ENCODE results near the gene SRPK1.
"Not testable (repeated sequence)": the region's sequence is repeated elsewhere in the genome, so short reads cannot be mapped to it uniquely, and the experiment has no call there.

SRPK1 gene

DNA sequence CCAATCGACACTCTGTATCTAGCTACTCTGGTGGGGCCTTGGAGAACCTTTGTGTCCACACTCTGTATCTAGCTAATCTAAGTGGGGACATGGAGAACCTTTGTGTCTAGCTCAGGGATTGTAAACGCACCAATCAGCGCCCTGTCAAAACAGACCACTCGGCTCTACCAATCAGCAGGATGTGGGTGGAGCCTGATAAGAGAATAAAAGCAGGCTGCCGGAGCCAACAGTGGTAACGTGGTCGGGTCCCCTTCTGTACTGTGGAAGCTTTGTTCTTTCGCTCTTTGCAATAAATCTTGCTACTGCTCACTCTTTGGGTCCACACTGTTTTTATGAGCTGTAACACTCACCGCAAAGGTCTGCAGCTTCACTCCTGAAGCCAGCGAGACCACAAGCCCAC lies 11.0 kb upstream of the SRPK1 start:
- in situ Hi-C loops (cut with MboI; ENCODE audit: low sequenced_read_pairs), result not testable (repeated sequence)

DNA sequence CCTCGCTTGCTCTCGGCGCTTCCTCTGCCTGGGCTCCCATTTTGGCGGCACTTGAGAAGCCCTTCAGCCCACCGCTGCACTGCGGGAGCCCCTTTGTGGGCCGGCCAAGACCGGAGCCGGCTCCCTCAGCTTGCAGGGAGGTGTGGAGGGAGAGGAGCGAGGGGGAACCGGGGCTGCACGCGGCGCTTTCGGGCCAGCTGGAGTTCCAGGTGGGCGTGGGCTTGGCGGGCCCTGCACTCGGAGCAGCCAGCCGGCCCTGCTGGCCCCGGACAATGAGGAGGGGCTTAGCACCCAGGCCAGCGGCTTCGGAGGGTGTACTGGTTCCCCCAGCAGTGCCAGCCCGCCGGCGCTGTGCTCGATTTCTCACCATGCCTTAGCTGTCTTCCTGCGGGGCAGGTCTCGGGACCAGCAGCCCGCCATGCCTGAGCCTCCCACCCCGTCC lies 10.2 kb upstream of the SRPK1 start:
- in situ Hi-C loops (cut with MboI; ENCODE audit: low sequenced_read_pairs), result no loop called here

DNA sequence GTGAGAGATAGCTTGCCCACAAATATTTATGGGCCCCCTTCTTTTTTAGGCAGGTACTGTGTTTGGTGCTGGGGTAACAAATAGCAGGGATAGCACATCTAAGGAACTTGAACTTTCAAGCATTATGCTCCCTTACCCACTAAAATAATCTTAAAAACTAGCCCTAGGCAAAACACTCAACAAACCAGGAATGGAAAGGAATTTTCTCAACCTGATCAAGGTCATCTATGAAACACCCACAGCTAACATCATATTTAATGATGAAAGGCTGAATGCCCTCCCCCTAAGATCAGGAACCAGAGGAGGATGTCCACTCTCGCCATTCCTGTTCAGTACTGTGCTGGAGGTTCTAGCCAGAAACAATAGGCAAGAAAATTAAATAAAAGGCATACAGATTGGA lies 8.7 kb upstream of the SRPK1 start:
- in situ Hi-C loops (cut with MboI; ENCODE audit: low sequenced_read_pairs), result no loop called here

DNA sequence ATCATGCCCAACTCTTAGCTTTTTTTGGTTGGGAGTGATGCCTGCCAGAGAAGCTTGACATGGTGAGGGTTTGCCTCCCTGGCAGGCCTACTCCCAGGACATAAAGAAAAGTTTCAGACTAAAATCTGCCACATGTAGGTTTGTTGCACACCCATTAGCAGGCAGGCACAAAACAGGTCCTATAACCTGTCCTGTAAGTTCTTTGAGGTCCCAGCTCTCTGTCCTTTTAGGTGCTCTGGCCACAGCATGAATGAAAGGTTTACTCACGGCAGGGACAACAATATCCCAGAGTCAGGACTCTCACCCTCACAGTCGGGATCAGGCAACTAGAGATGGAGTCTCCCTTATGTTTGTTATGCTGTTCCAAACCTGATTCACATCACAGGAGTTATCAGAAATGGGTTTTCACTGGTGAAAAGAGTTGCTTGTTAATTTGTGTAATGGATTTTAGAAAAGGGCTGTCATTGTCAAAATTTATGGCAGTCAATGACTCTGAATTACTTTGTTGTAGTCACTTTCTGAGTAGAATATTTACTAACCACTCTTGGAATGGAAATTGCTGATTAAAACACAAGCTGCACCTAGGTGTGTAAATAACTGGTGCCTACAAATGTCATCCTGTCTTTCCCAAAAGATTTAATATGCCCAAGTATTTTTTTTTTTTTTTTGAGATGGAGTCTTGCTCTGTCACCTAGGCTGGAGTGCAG lies 5.8 kb upstream of the SRPK1 start:
- in situ Hi-C loops (cut with MboI; ENCODE audit: low sequenced_read_pairs), result no loop called here

DNA sequence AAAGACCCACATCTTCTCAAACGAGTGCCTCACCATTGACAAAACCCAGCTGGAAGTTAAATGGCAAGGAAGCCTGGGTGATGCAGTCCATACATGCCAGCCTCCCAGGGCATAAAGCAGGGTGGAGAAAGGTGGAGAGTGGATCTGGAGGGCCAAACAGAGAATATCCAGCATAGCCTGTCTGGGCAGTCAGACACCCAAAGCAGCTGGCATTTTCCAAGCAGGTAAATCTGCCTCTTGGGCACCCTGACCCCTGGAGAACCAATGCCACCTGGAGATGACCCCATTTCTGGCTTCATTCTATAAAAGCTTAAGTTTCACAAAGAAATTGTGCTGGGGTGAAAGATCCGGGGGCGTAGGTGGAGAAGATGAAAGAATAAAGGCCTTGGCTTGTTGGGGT lies 5.1 kb upstream of the SRPK1 start:
- in situ Hi-C loops (cut with MboI; ENCODE audit: low sequenced_read_pairs), result no loop called here

DNA sequence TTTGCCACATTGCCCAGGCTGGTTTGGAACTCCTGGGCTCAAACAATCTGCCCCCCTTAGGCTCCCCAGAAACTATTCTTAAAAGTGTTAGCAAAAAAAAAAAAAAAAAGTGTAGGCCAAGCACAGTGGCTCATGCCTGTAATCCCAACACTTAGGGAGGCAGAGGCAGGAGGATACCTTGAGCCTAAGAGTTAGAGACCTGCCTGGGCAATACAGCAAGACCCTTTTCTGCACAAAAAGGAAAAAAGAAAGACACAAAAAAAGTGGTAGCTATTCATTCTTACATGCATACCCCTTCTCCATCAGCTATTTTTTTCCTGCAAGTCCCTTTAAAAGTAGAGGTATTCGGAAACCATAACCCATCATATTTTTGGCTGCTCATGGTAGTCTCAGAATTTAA lies 3.2 kb upstream of the SRPK1 start:
- in situ Hi-C loops (cut with MboI; ENCODE audit: low sequenced_read_pairs), result no loop called here

DNA sequence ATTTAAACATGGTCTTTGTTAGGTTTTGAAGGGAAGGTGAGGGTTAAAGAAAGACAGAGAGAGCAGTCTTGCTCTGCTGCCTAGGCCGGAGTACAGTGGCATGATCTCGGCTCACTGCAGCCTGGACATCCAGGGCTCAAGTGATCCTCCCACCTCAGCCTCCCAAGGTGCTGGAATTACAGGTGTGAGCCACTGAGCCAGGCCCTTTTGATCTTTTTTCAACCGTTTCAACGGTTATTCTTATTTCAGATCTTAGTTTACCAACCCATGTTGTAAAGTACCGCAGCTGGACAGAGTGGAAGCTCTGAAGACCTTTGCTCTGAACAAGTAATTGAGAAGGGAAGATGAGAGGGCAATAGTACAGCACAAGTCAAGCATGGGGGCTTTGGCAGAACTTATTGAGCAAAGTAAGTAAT lies 1.2 kb upstream of the SRPK1 start:
- in situ Hi-C loops (cut with MboI; ENCODE audit: low sequenced_read_pairs), result no loop called here

DNA sequence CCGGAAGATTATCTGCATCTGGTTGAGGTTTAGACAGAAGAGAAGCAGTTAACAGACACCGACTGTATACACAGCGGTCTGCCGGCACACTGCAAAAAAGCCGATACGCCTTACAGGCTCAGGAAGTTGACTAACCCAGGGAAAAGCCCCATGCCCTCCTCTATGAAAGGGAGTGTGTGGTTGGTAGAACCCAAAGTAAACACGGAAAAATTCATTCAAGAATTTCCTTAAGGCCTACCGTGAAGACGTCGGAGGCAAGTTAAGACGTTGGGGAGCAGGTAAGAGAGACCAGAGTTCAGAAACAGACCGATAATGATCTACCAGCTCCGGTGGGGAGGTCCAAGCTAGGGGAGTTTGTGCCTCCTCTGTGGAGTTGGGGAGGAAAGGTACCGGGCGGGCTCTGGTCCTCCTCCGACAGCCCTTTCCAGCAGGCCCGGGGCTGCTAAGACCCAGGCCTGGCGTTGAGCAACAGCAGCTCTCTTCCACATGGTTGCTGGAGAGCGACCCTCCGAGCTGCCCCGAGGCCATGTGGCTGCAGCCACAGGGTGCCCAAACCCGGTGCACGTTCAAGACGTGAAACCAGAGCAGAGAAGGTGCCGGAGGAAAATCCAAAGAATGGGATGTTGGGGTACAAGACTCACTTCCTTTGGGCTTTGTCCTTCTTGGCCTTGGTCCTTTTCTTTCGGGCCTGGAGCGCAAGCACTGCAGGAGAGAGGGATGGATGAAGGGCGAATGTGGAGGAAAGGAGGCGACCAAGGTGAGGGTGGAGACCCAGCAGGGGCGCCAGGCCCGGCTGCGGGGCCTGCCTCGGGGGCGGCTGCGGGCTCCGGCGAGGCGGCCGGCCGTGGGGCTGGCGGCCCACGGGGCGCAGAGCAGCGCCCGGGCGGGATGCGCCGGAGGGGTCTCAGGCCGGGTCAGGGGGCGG lies 809 bp downstream of the SRPK1 start:
- in situ Hi-C loops (cut with MboI; ENCODE audit: low sequenced_read_pairs), result no loop called here

DNA sequence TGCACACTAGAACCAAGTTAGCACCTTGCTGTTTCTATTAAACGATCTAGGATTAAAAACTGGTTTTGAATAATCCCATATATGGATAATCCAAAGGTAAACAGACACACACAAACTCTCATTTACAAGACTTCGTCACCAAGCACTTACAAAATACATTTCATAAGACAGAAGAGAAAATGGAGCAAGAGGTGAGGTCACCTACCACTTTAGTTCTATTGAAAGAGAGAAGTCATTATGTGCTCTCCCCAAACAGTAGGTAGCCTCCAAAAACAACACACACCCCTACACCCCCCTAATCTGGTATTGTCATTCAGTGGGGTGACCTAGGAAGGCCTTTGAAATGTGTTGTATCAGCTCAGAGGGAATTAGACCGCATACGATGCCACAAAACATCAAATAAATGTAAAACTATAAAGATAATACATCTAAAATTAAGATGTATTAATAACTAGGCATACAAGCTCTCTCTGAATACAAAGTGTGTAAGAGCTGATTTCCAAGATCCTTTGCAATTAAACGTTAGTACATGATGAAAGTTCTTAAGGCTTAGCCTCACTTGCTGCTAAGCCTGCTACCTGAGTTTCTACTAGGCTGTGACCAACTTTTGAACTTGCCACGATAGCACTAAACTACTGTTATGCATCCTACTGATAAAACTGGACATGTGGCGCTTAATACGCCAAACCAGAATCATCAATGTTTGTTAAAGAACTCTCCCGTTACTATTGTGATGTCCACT lies 1.6 kb downstream of the SRPK1 start:
- in situ Hi-C loops (cut with MboI; ENCODE audit: low sequenced_read_pairs), result no loop called here

DNA sequence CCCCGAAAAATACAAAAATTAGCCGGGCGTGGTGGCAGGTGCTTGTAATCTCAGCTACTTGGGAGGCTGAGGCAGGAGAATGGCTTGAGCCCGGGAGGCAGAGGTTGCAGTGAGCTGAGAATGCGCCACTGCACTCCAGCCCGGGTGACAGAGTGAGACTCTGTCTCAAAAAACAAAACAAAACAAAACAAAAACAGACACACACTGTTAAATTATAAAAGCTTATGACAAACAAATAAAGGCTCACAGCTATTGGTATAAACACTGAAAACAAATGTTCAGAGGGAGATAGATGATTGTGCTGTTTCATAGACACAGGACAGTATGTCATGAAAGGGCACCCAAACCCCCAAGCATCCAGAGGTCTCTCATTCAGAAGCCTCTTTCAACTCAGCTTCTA lies 4.0 kb downstream of the SRPK1 start:
- in situ Hi-C loops (cut with MboI; ENCODE audit: low sequenced_read_pairs), result not testable (repeated sequence)

DNA sequence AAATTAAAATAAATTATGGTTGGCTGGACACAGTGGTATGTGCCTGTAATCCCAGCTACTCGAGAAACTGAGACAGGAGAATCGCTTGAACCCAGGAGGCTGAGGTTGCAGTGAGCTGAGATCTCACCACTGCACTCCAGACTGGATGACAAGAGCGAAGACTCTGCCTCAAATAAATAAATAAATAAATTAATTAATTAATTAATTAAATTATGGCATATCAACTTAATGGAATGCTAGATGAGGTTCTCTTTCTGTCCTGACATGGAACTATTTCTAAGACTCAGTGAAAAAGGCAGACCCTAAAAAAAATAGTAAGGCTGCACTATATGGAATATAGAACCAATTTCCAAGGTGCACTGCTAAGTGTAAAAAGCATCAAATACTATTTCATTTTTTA lies 4.8 kb downstream of the SRPK1 start:
- in situ Hi-C loops (cut with MboI; ENCODE audit: low sequenced_read_pairs), result no loop called here

DNA sequence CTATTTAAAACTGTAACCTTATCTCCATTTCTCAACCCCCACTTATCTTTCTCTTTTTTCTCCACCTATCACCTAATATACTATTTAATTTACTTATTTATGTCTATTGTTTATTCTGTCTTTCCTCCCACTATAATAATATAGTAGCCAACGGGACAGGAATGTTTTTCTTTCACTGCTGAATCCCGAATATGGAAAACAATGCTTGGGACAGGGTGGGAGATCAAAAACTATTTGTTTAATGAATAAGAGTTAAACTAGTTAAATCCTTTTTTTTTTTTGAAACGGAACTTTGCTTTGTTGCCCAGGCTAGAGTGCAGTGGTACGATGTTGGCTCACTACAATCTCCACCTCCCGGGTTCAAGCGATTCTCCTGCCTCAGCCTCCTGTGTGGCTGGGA lies 6.4 kb downstream of the SRPK1 start:
- in situ Hi-C loops (cut with MboI; ENCODE audit: low sequenced_read_pairs), result no loop called here

DNA sequence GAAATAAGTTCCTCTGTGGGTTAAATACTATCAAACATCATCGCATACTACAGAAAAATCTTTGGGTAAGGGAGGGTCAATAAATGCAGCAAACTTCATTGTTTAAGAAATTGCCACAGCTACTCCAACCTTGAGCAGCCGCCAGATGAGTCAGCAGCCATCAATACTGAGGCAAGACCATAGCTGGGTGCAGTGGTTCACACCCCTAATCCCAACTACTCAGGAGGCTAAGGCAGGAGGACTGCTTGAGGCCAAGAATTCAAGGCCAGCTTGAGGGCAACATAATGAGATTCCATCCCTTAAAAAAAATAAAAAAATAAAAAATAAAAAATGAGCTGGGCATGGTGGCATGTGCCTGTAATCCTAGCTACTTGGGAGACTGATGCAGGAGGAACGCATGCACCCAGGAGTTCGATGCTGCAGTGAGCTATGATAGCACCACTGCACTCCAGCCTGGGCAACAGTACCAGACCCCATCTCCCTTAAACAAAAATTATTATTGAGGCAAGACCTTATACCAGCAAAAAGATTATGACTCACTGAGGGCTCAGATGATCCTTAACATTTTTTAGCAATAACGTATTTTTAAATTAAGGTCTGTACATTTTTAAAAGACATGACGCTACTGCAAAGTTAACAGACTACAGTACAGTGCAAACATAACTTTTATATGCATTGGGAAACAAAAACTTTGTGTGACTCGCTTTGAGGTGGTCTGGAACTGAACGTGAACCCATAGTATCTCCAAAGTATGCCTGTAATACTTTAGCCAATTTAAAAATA lies 8.8 kb downstream of the SRPK1 start:
- in situ Hi-C loops (cut with MboI; ENCODE audit: low sequenced_read_pairs), result no loop called here

DNA sequence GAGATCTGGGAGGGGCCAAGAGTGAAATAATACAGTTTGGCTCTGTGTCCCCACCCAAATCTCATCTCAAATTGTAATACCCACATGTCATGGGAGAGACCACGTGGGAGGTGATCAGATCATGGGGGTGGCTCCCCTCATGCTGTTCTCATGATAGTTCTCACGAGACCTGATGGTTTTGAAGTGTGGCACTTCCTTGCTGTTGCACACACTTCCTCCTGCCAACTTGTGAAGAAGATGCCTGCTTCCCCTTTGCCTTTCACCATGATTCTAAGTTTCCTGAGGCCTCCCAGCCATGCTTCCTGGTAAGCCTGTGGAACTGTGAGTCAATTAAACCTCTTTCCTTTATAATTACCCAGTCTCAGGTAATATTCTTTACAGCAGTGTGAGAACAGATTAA lies 11.3 kb downstream of the SRPK1 start:
- in situ Hi-C loops (cut with MboI; ENCODE audit: low sequenced_read_pairs), result not testable (repeated sequence)

DNA sequence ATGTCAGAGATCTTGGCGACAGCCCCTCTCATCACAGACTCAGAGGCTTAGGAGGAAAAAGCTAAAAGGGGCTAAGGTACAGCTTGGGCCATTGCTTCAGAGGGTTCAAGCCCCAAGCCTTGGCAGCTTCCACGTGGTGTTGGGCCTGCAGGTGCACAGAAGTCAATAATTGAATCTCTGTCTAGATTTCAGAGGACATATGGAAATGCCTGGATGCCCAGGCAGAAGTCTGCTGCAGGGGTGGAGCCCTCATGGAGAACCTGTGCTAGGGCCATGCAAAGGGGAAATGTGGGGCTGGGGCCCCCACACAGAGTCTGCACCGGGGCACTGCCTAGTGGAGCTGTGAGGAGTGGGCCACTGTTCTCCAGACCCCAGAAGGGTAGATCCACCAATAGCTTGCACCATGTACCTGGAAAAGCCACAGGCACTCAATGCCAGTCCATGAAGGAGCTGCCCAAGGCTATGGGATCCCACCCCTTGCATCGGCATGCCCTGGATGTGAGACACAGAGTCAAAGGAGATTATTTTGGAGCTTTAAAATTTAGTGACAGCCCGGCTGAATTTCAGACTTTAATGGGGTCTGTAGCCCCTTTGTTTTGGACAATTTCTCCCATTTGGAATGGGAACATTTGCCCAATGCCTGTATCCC lies 12.0 kb downstream of the SRPK1 start:
- in situ Hi-C loops (cut with MboI; ENCODE audit: low sequenced_read_pairs), result not testable (repeated sequence)

DNA sequence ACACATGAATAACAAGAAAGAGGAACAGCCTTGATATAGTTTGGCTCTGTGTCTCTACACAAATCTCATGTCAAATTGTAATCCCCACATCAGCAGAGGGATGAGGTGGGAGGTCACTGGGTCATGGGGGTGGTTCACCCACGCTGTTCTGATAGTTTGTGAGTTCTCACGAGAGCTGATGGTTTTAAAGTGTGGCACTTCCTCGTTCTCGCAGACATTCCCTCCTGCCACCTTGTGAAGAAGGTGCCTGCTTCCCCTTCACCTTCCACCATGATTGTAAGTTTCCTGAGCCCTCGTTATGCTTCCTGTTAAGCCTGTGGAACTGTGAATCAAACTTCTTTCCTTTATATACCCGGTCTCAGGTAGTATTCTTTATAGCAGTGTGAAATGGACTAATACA lies 13.1 kb downstream of the SRPK1 start:
- in situ Hi-C loops (cut with MboI; ENCODE audit: low sequenced_read_pairs), result no loop called here

DNA sequence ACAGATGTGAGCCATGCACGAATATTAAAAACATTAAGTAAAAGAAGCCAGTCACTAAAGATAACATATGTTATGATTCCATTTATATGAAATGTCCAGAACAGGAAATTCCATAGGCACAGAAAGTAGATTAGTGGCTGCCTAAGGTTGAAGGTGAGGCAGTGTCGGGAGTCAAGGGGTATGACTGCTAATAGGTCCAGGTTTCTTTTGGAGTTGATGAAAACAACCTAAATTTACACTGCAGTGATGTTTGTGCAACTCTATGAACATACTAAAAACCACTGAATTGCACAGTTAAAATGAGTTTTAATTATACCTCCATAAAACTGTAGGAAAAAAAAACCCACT lies 14.4 kb downstream of the SRPK1 start:
- in situ Hi-C loops (cut with MboI; ENCODE audit: low sequenced_read_pairs), result no loop called here

DNA sequence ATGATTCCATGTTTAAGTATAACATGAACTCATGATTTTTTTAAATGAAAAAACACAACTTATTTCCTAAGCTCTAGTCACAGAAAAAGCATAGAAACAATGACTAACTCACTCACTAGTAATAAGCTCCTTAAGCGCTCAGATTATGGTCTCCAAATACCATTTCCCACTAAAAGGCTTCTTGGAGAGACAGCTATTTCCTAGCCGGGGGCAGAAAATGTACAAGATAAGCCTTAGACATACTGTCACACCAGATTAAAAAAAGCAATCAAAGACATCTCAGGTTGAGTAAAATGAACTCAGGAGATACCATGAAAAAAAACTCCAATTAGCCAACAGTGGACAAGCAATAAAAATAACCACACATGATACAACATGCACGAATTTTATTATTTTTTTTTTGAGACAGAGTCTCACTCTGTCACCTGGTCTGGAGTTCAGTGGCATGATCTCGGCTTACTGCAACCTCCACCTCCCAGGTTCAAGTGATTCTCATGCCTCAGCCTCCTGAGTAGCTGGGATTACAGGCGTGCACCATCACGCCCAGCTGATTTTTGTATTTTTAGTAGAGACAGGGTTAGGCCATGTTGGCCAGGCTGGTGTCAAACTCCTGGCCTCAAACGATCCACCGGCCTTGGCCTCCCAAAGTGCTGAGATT lies 14.9 kb downstream of the SRPK1 start:
- in situ Hi-C loops (cut with MboI; ENCODE audit: low sequenced_read_pairs), result no loop called here

DNA sequence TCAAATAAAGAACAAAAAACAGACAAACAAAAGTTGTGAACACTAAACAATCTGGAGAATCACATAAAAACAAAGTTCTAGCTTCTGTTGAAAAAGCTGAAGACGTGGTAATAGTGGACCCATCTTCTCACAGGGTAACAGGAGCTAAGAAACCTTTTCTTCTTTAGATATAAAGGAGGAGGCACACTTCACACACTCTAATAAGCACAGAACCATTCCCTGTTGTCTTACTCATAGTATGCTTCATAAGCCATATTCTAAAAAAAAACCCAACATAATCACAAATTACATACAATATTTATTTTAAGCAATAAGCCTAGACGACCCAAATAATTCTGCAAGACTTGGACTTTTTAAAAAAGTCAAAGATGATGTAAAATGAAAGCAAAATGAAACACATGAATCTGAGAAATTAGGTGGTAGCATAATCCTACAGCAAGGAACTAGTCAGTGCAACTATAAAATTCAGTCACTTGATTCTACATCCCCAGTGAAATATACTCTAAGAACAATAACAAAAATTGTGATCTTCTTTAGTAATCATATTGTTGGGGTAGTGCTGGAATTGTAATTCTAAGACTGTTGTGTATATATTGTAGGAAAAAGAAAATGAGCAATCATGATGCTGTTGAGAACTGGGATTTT lies 15.6 kb downstream of the SRPK1 start:
- in situ Hi-C loops (cut with MboI; ENCODE audit: low sequenced_read_pairs), result no loop called here
